Measurements from ENCODE around the gene CCDC171. TPM values are rescaled to one million over a fixed set of nuclear protein-coding genes. Genes with fewer than 3 reads are reported as not detected.
A peak's percentile ranks its signal among the peaks of the same experiment; 100 is the strongest.

The CCDC171 gene
- total RNA-seq, 1 donor: 5.8 TPM

GRCh38 chr9:15736569-15736968 lies 183.7 kb downstream of the CCDC171 start:
- H3K27me3 ChIP-seq (ENCODE audit: insufficient read depth, low read length): no peaks in the 10 kb centered on the region
- no peak overlapping the region for H3K27ac ChIP-seq (ENCODE audit: low read depth, low read length)
- H3K79me2 ChIP-seq (ENCODE audit: insufficient read depth, low read length): no peaks in the 10 kb centered on the region
- no peaks in the 10 kb centered on the region for H3K36me3 ChIP-seq (ENCODE audit: insufficient read depth, low read length)
- peaks cover 49% of the 10 kb centered on the region for H3K4me1 ChIP-seq (ENCODE audit: insufficient read depth, low read length)
- H4K20me1 ChIP-seq (ENCODE audit: insufficient read depth, low read length): no peaks in the 10 kb centered on the region
- no peak for TF ChIP-seq CTCF (IDR thresholded peaks at IDR 0.05; ENCODE audit: extremely low read depth, low read depth, low read length)
- no peak overlapping the region for H3K4me3 ChIP-seq (ENCODE audit: insufficient read depth, low read length)
- no peak for DNase-seq (ENCODE audit: insufficient read length, low spot score, missing footprints)
- no peak overlapping the region for H3K4me2 ChIP-seq (ENCODE audit: insufficient read depth, low read length)
- H3K9me3 ChIP-seq (ENCODE audit: low read depth, low read length): no peaks in the 10 kb centered on the region
- no peak overlapping the region for H2AFZ ChIP-seq (ENCODE audit: low read length)

GRCh38 chr9:15738011-15738410 lies 185.2 kb downstream of the CCDC171 start:
- TF ChIP-seq CTCF (IDR thresholded peaks at IDR 0.05; ENCODE audit: extremely low read depth, low read depth, low read length): no peak
- Histone ChIP-seq H3K79me2 (ENCODE audit: insufficient read depth, low read length) (no peaks in the 10 kb centered on the region), H4K20me1 (ENCODE audit: insufficient read depth, low read length) (no peaks in the 10 kb centered on the region), H3K36me3 (ENCODE audit: insufficient read depth, low read length) (no peaks in the 10 kb centered on the region), H3K4me3 (ENCODE audit: insufficient read depth, low read length) (no peak overlapping the region), H3K4me1 (ENCODE audit: insufficient read depth, low read length) (peaks cover 49% of the 10 kb centered on the region), H3K9me3 (ENCODE audit: low read depth, low read length) (no peaks in the 10 kb centered on the region), H3K27ac (ENCODE audit: low read depth, low read length) (no peak overlapping the region), H3K27me3 (ENCODE audit: insufficient read depth, low read length) (no peaks in the 10 kb centered on the region), H2AFZ (ENCODE audit: low read length) (no peak overlapping the region), H3K4me2 (ENCODE audit: insufficient read depth, low read length) (peak overlapping the region; percentile 11)
- no peak for DNase-seq (ENCODE audit: insufficient read length, low spot score, missing footprints)

- no peaks in the 10 kb centered on the region for H4K20me1 ChIP-seq (ENCODE audit: insufficient read depth, low read length)
- H2AFZ ChIP-seq (ENCODE audit: low read length): no peak overlapping the region
- H3K79me2 ChIP-seq (ENCODE audit: insufficient read depth, low read length): no peaks in the 10 kb centered on the region
- H3K27ac ChIP-seq (ENCODE audit: low read depth, low read length): no peak overlapping the region
- no peaks in the 10 kb centered on the region for H3K36me3 ChIP-seq (ENCODE audit: insufficient read depth, low read length)
- no peaks in the 10 kb centered on the region for H3K9me3 ChIP-seq (ENCODE audit: low read depth, low read length)
- no peak overlapping the region for H3K4me2 ChIP-seq (ENCODE audit: insufficient read depth, low read length)
- no peak for DNase-seq (ENCODE audit: insufficient read length, low spot score, missing footprints)
- H3K4me3 ChIP-seq (ENCODE audit: insufficient read depth, low read length): no peak overlapping the region
- TF ChIP-seq CTCF (IDR thresholded peaks at IDR 0.05; ENCODE audit: extremely low read depth, low read depth, low read length): no peak
- peaks cover 35% of the 10 kb centered on the region for H3K4me1 ChIP-seq (ENCODE audit: insufficient read depth, low read length)
- no peaks in the 10 kb centered on the region for H3K27me3 ChIP-seq (ENCODE audit: insufficient read depth, low read length)
These were observed 188.2 kb downstream of the CCDC171 start for GRCh38 chr9:15741015-15741414.

DNA sequence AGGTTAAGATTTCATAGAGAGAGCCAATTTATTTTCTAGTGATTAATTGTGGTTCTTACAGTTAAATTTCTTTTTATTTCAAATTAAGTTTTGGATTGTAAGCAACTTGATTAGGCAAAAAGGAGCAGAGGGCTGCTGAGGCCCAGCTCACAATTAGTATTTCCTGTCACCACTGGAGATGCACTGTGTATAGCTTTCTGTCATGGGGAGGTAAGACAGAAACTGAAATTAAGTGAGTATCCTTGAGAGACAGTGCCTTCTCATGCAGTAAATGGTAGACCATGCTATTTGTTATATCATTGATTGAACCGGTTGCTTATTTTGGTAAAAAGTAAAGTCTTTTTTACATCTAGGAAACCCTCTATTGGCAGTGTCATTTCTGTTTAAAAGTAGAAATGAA lies 190.7 kb downstream of the CCDC171 start:
- H2AFZ ChIP-seq (ENCODE audit: low read length): no peak overlapping the region
- DNase-seq (ENCODE audit: insufficient read length, low spot score, missing footprints): no peak
- H3K27ac ChIP-seq (ENCODE audit: low read depth, low read length): no peak overlapping the region
- H3K4me1 ChIP-seq (ENCODE audit: insufficient read depth, low read length): peaks cover 16% of the 10 kb centered on the region
- no peaks in the 10 kb centered on the region for H3K27me3 ChIP-seq (ENCODE audit: insufficient read depth, low read length)
- H3K36me3 ChIP-seq (ENCODE audit: insufficient read depth, low read length): no peaks in the 10 kb centered on the region
- no peaks in the 10 kb centered on the region for H3K9me3 ChIP-seq (ENCODE audit: low read depth, low read length)
- no peak overlapping the region for H3K4me2 ChIP-seq (ENCODE audit: insufficient read depth, low read length)
- H3K79me2 ChIP-seq (ENCODE audit: insufficient read depth, low read length): no peaks in the 10 kb centered on the region
- no peak overlapping the region for H3K4me3 ChIP-seq (ENCODE audit: insufficient read depth, low read length)
- TF ChIP-seq CTCF (IDR thresholded peaks at IDR 0.05; ENCODE audit: extremely low read depth, low read depth, low read length): no peak
- no peaks in the 10 kb centered on the region for H4K20me1 ChIP-seq (ENCODE audit: insufficient read depth, low read length)

Data from osteoblast (primary cell).